HG03558 (cell line): ENCODE data around the gene ZNF70.
"Not testable (repeated sequence)": the region's sequence is repeated elsewhere in the genome, so short reads cannot be mapped to it uniquely, and the experiment has no call there.

Experiments
- ATAC-seq: cut with Tn5 transposase; IDR thresholded peaks from one replicate; pipeline ENCODE4 v1.9.1; 2021; ENCODE audit warnings: moderate number of reproducible peaks; ENCODE audit not compliant: unreplicated experiment; ENCODE audit errors: extremely low read depth

Gene ZNF70

GRCh38 chr22:23762842-23763578, 12.1 kb upstream of the ZNF70 start, which contains the start of gene C22orf15:
Gene C22orf15, plus strand, starts transcription at chr22:23762990. Its CDS starts 317 bp downstream, at chr22:23763307.
- ATAC-seq: no peak

GRCh38 chr22:23760056-23760455, 9.1 kb upstream of the ZNF70 start:
- ATAC-seq: no peak

- no peak for ATAC-seq
Measured at GRCh38 chr22:23759566-23759965, 8.7 kb upstream of the ZNF70 start.

GRCh38 chr22:23756891-23757290, 6.0 kb upstream of the ZNF70 start:
- no peak for ATAC-seq

GRCh38 chr22:23755711-23756110, 4.8 kb upstream of the ZNF70 start:
- no peak for ATAC-seq

- no peak for ATAC-seq
Measured at GRCh38 chr22:23754980-23755636, 4.2 kb upstream of the ZNF70 start.

GRCh38 chr22:23754220-23754919, 3.5 kb upstream of the ZNF70 start, which contains the start of gene VPREB3:
Gene VPREB3, minus strand, starts transcription at chr22:23754425. Its CDS starts 62 bp downstream, at chr22:23754363.
- no peak for ATAC-seq

GRCh38 chr22:23753385-23753784, 2.5 kb upstream of the ZNF70 start:
- no peak for ATAC-seq

GRCh38 chr22:23752750-23753149, 1.8 kb upstream of the ZNF70 start:
- ATAC-seq: no peak

GRCh38 chr22:23752090-23752691, 1.3 kb upstream of the ZNF70 start:
- ATAC-seq: no peak

- no peak for ATAC-seq
Measured at GRCh38 chr22:23751441-23751996, 607 bp upstream of the ZNF70 start.

GRCh38 chr22:23750367-23750713, 572 bp downstream of the ZNF70 start:
- ATAC-seq: no peak

GRCh38 chr22:23749841-23750301, 1.0 kb downstream of the ZNF70 start:
- no peak for ATAC-seq

GRCh38 chr22:23745791-23746190, 5.1 kb downstream of the ZNF70 start:
- no peak for ATAC-seq

GRCh38 chr22:23744485-23744884, 6.4 kb downstream of the ZNF70 start:
- ATAC-seq: no peak

GRCh38 chr22:23744001-23744400, 6.9 kb downstream of the ZNF70 start:
- no peak for ATAC-seq

GRCh38 chr22:23743303-23743705, 7.6 kb downstream of the ZNF70 start:
- ATAC-seq: no peak

- ATAC-seq: no peak
Measured at GRCh38 chr22:23742505-23743264, 8.2 kb downstream of the ZNF70 start.

GRCh38 chr22:23737696-23738095, 13.2 kb downstream of the ZNF70 start:
- ATAC-seq: no peak

- not testable (repeated sequence) for ATAC-seq
Measured at GRCh38 chr22:23728108-23728507, 22.8 kb downstream of the ZNF70 start.
